ENCODE results near the gene ARHGAP15. TPM values are rescaled to one million over a fixed set of nuclear protein-coding genes. Genes with fewer than 3 reads are reported as not detected.

Gene ARHGAP15
- total RNA-seq, 1 donor from 2014 or later: not detected

GRCh38 chr2:143564419-143564818, 435.2 kb downstream of the ARHGAP15 start:
- no peak for DNase-seq (ENCODE audit: low read depth)
- TF ChIP-seq, protein P1, sequence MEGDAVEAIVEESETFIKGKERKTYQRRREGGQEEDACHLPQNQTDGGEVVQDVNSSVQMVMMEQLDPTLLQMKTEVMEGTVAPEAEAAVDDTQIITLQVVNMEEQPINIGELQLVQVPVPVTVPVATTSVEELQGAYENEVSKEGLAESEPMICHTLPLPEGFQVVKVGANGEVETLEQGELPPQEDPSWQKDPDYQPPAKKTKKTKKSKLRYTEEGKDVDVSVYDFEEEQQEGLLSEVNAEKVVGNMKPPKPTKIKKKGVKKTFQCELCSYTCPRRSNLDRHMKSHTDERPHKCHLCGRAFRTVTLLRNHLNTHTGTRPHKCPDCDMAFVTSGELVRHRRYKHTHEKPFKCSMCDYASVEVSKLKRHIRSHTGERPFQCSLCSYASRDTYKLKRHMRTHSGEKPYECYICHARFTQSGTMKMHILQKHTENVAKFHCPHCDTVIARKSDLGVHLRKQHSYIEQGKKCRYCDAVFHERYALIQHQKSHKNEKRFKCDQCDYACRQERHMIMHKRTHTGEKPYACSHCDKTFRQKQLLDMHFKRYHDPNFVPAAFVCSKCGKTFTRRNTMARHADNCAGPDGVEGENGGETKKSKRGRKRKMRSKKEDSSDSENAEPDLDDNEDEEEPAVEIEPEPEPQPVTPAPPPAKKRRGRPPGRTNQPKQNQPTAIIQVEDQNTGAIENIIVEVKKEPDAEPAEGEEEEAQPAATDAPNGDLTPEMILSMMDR (IDR thresholded peaks at IDR 0.05; ENCODE audit: insufficient read depth, low read length, poor library complexity, severe bottlenecking): no peak
- no peak overlapping the region for H3K4me3 ChIP-seq (ENCODE audit: low read depth, low read length)
- no peaks in the 10 kb centered on the region for H3K36me3 ChIP-seq (ENCODE audit: control insufficient read depth, insufficient read depth, low read length)
- no peaks in the 10 kb centered on the region for H3K27me3 ChIP-seq (ENCODE audit: control insufficient read depth, insufficient read depth, low read length)

DNA sequence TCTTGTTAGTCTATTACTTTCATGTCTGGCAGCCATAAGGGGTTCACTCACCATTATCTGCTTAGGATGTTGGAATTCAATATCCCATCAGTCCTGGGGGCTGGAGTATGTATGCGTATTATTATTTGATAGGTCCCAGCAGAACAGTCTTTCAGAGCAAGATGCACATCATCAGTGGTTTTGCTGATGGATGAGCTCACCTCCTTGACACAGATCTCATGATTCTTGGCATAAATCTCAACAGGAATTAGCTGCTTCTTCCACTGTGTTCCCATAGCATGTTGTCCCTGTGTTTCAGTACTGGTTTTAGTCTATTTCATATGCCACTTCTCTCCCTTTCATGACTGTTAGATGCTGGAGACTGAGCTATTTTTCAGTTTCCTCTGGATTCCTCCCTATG, 442.5 kb downstream of the ARHGAP15 start:
- Histone ChIP-seq H3K36me3 (ENCODE audit: control insufficient read depth, insufficient read depth, low read length) (no peaks in the 10 kb centered on the region), H3K27me3 (ENCODE audit: control insufficient read depth, insufficient read depth, low read length) (no peaks in the 10 kb centered on the region), H3K4me3 (ENCODE audit: low read depth, low read length) (no peak overlapping the region)
- DNase-seq (ENCODE audit: low read depth): no peak
- TF ChIP-seq, protein P1 (IDR thresholded peaks at IDR 0.05; ENCODE audit: insufficient read depth, low read length, poor library complexity, severe bottlenecking): no peak

GRCh38 chr2:143572421-143572820, 443.2 kb downstream of the ARHGAP15 start:
- TF ChIP-seq, protein P1 (IDR thresholded peaks at IDR 0.05; ENCODE audit: insufficient read depth, low read length, poor library complexity, severe bottlenecking): no peak
- no peak overlapping the region for H3K4me3 ChIP-seq (ENCODE audit: low read depth, low read length)
- no peaks in the 10 kb centered on the region for H3K36me3 ChIP-seq (ENCODE audit: control insufficient read depth, insufficient read depth, low read length)
- no peak for DNase-seq (ENCODE audit: low read depth)
- H3K27me3 ChIP-seq (ENCODE audit: control insufficient read depth, insufficient read depth, low read length): no peaks in the 10 kb centered on the region

- Histone ChIP-seq H3K27me3 (ENCODE audit: control insufficient read depth, insufficient read depth, low read length) (no peaks in the 10 kb centered on the region), H3K36me3 (ENCODE audit: control insufficient read depth, insufficient read depth, low read length) (no peaks in the 10 kb centered on the region), H3K4me3 (ENCODE audit: low read depth, low read length) (no peak overlapping the region)
- TF ChIP-seq, protein P1 (IDR thresholded peaks at IDR 0.05; ENCODE audit: insufficient read depth, low read length, poor library complexity, severe bottlenecking): no peak
- no peak for DNase-seq (ENCODE audit: low read depth)
These were observed 444.9 kb downstream of the ARHGAP15 start for GRCh38 chr2:143574069-143574468.

DNA sequence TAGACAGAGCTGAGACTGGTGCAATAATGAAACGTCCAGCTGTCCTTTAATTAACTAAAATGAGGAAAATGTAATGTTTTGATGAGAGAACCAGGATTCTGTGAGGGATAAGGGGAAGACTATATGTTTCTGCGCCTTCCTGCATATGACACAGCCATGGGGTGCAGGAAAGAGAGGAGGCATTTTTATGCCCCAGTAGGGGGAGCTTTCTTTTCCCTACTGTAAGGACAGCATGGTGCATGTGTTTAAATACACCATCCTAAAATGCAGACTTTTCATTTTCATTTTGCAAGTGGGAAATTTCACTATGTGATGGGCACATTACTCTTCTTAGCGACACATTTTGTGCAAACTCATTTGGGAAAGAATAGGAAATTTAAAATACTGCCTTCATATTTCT, 446.1 kb downstream of the ARHGAP15 start:
- H3K27me3 ChIP-seq (ENCODE audit: control insufficient read depth, insufficient read depth, low read length): no peaks in the 10 kb centered on the region
- no peak for DNase-seq (ENCODE audit: low read depth)
- no peak overlapping the region for H3K4me3 ChIP-seq (ENCODE audit: low read depth, low read length)
- no peaks in the 10 kb centered on the region for H3K36me3 ChIP-seq (ENCODE audit: control insufficient read depth, insufficient read depth, low read length)
- TF ChIP-seq, protein P1 (IDR thresholded peaks at IDR 0.05; ENCODE audit: insufficient read depth, low read length, poor library complexity, severe bottlenecking): peak; percentile 34

- no peaks in the 10 kb centered on the region for H3K27me3 ChIP-seq (ENCODE audit: control insufficient read depth, insufficient read depth, low read length)
- no peak for DNase-seq (ENCODE audit: low read depth)
- TF ChIP-seq, protein P1 (IDR thresholded peaks at IDR 0.05; ENCODE audit: insufficient read depth, low read length, poor library complexity, severe bottlenecking): no peak
These were observed 448.3 kb downstream of the ARHGAP15 start for GRCh38 chr2:143577489-143577888.

More at GRCh38 chr2:143577489-143577888, 448.3 kb downstream of the ARHGAP15 start:
- Histone ChIP-seq H3K4me3 (ENCODE audit: low read depth, low read length) (no peak overlapping the region), H3K36me3 (ENCODE audit: control insufficient read depth, insufficient read depth, low read length) (no peaks in the 10 kb centered on the region)

Measured in kidney epithelial cell (primary cell).